Retinal pigment epithelial cell (primary cell): ENCODE measurements around the gene SPAG5.

Experiments
- DNase-seq: peaks from one replicate; pipeline ENCODE4 v3.0.0-alpha.2; 2010; ENCODE audit warnings: low read depth
- H3K4me3 ChIP-seq: 2 replicates; pipeline ENCODE4 v1.5.1; 2011; ENCODE audit warnings: mild to moderate bottlenecking, low read length, control low read depth, moderate library complexity
- CTCF ChIP-seq: conservative IDR thresholded peaks from 2 replicates; pipeline ENCODE4 v1.5.1; 2011; ENCODE audit warnings: low read depth, low read length, control low read depth, inconsistent platforms

The SPAG5 gene

GRCh38 chr17:28598799-28599310 is at the start of gene SPAG5:
TSS of gene SPAG5 (minus strand) at chr17:28599025. CDS start at chr17:28598946, 79 bp downstream.
- TF ChIP-seq CTCF, result no peak
- peak; percentile 69 for DNase-seq
- H3K4me3 ChIP-seq, result peak within 1 kb of the TSS; percentile 89

DNA sequence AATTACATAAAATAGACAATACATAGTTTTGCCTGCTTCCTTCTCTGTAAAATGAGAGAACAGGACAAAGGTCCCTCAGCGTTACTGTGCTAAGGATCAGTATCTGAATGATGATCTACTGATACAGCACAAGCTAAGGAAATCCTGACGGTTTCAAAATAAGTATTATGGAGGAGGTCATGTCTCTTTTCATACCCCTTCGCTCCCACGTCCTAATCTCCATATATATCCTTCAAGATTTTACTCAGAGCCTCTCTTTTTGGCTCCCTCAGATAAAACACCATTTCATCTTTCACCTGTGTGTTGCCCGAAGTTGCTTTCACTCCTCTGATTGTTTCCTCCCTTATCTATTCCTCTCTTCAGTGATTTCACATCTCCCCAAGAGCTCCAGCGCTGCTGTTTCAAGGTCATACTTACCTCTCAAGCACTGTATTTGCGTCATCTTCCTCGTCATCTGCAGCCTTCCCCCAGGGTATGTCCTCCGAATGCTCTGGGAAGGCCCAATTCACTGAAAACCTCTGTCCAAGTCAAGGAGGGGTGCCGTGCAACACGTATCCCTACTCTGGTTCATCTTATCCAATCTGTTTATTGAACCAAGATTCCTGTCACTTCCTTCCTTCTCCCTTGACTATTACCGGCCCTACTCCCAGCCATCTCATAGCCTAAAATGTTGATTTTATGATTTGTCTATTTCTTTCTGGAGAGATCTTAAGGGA is 47.4 kb upstream of the SPAG5 start:
- H3K4me3 ChIP-seq, result no peak overlapping the region
- DNase-seq, result no peak
- TF ChIP-seq CTCF, result no peak

DNA sequence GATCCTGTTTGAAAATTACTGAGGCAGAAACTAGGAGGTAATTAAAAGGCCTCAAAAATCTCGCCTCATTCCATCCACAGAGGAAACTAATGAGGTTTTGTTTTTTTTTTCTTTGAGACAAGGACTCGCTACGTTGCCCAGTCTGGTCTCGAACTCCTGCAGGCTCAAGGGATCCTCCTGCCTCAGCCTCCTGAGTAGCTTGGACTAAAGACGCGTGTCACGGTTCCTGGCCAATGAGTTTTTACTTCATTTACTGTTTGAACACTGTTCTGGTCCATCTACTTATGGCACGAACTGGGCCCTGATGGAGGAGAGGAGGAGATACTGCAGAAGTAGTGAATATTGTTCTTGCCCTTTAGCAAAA is 46.7 kb upstream of the SPAG5 start:
- H3K4me3 ChIP-seq, result peak overlapping the region; percentile 62
- no peak for DNase-seq
- no peak for TF ChIP-seq CTCF

- peak; percentile 80 for DNase-seq
- peak within 1 kb of the TSS; percentile 94 for H3K4me3 ChIP-seq
- TF ChIP-seq CTCF, result no peak
Measured at GRCh38 chr17:28644787-28645575, 46.2 kb upstream of the SPAG5 start, which contains the start of gene BLTP2. TSS of gene BLTP2 (minus strand) at chr17:28645158. CDS start at chr17:28645056, 102 bp downstream.

- H3K4me3 ChIP-seq, result peak overlapping the region; percentile 94
- DNase-seq, result peak; percentile 15
Measured at GRCh38 chr17:28643983-28644786, 45.4 kb upstream of the SPAG5 start.

More at GRCh38 chr17:28643983-28644786, 45.4 kb upstream of the SPAG5 start:
- peak; percentile 62 for TF ChIP-seq CTCF
